ENCODE measurements around the gene CGB8. TPM values are rescaled to one million over a fixed set of nuclear protein-coding genes. Genes with fewer than 3 reads are reported as not detected.

CGB8 gene
- polyA plus RNA-seq, 1 donor (not counting 4 experiments of a cell fraction or from before 2014, with no cell fraction given), result not detected

DNA sequence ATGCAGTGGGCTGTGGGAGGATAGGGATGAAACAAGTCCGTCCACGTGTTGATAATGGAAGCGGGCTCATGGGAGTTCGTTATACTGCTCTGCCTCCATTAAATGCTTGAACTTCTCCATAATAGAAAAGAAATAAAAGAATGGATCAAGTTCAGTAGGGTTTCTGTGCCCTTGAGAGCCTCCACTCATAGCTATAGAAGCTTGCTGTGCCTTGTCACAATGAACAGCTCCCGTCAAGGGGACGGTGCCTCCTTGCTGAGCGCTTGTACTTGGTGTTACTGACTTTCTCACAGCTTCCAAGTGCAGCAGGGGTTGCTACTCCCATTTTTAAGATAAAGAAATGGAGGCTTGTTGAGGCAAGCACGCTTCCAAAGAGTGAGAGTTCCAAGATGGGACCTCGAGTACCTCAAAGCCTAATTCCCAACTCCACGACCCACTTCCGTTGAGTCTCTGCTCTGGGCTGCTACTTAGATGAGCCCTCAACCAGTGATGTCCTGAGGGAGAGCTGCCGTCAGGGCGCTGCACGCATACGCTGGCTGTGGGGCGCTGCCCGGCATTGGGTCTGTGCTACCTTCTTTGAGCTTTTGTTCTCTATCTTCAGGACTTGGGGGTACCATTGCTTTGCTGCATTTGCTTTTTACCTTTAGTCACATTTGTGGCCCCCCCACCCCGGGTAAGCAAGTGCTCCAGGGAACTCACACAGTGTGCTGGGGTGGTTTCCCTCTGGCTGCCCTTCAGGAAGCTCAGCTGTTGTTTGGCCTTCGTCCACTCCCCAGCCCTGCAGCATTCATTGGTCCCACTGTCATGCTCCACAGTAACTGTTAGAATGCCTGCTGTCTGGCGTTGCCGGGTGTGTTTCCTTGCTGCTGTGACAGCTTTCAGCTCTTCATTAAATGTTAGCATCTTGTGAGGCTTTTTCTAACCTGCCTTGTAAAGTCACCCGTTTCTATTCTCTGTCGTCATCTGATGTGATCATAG, 45.9 kb upstream of the CGB8 start:
- dilution Hi-C loops (cut with MboI; ENCODE audit: extremely low pct_ligation_motif_present, low sequenced_read_pairs), result no loop called here
- H3K27ac ChIP-seq (ENCODE audit: control insufficient read depth, insufficient read depth, low read length), result no peak overlapping the region
- peaks cover 28% of the 10 kb centered on the region for H4K20me1 ChIP-seq (ENCODE audit: control insufficient read depth, extremely low read depth, insufficient read depth, low read length)
- H3K4me1 ChIP-seq (ENCODE audit: control insufficient read depth, extremely low read depth, insufficient read depth, low read length), result no peaks in the 10 kb centered on the region
- FAIRE-seq (no peak), DNase-seq (ENCODE audit: low read depth, low spot score) (no peak)
- H3K9ac ChIP-seq (ENCODE audit: control insufficient read depth, extremely low read depth, insufficient read depth, low read length), result no peak overlapping the region
- no peak overlapping the region for H2AFZ ChIP-seq (ENCODE audit: control insufficient read depth, low read length)
- no peaks in the 10 kb centered on the region for H3K9me1 ChIP-seq (ENCODE audit: control insufficient read depth, extremely low read depth, insufficient read depth, low read length)
- no peak overlapping the region for H3K4me2 ChIP-seq (ENCODE audit: control insufficient read depth, extremely low read depth, insufficient read depth, low read depth, low read length)
- no peak for TF ChIP-seq EZH2 (IDR thresholded peaks at IDR 0.05; ENCODE audit: low read length)
- TF ChIP-seq, protein P1, sequence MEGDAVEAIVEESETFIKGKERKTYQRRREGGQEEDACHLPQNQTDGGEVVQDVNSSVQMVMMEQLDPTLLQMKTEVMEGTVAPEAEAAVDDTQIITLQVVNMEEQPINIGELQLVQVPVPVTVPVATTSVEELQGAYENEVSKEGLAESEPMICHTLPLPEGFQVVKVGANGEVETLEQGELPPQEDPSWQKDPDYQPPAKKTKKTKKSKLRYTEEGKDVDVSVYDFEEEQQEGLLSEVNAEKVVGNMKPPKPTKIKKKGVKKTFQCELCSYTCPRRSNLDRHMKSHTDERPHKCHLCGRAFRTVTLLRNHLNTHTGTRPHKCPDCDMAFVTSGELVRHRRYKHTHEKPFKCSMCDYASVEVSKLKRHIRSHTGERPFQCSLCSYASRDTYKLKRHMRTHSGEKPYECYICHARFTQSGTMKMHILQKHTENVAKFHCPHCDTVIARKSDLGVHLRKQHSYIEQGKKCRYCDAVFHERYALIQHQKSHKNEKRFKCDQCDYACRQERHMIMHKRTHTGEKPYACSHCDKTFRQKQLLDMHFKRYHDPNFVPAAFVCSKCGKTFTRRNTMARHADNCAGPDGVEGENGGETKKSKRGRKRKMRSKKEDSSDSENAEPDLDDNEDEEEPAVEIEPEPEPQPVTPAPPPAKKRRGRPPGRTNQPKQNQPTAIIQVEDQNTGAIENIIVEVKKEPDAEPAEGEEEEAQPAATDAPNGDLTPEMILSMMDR (optimal IDR thresholded peaks at IDR 0.05 in 1 of 3, IDR thresholded peaks at IDR 0.05 in 1 of 3, conservative IDR thresholded peaks at IDR 0.05 in 1 of 3; ENCODE audit: extremely low read depth in 1 of 3, insufficient read depth in 2 of 3, low read length in 3 of 3), result no peak
- peaks cover 70% of the 10 kb centered on the region for H3K79me2 ChIP-seq (ENCODE audit: control insufficient read depth, insufficient read depth, low read length)
- H3K4me3 ChIP-seq (ENCODE audit: control insufficient read depth in 2 of 3, extremely low read depth in 1 of 3, insufficient read depth in 2 of 3, low read depth in 1 of 3, low read length in 3 of 3), result no peak overlapping the region
- H3K27me3 ChIP-seq (ENCODE audit: control insufficient read depth, extremely low read depth, insufficient read depth, low read length), result no peaks in the 10 kb centered on the region
- H3K36me3 ChIP-seq (ENCODE audit: control insufficient read depth in 2 of 2, extremely low read depth in 1 of 2, insufficient read depth in 2 of 2, low read length in 2 of 2), result peaks cover 38 to 58% of the 10 kb centered on the region in 2 experiments
- no peaks in the 10 kb centered on the region for H3K9me3 ChIP-seq (ENCODE audit: control insufficient read depth, low read depth, low read length)

- Histone ChIP-seq H4K20me1 (ENCODE audit: control insufficient read depth, extremely low read depth, insufficient read depth, low read length) (peaks cover 27% of the 10 kb centered on the region), H3K4me3 (ENCODE audit: control insufficient read depth in 2 of 3, extremely low read depth in 1 of 3, insufficient read depth in 2 of 3, low read depth in 1 of 3, low read length in 3 of 3) (no peak overlapping the region), H3K9me1 (ENCODE audit: control insufficient read depth, extremely low read depth, insufficient read depth, low read length) (no peaks in the 10 kb centered on the region), H2AFZ (ENCODE audit: control insufficient read depth, low read length) (no peak overlapping the region), H3K4me2 (ENCODE audit: control insufficient read depth, extremely low read depth, insufficient read depth, low read depth, low read length) (no peak overlapping the region), H3K4me1 (ENCODE audit: control insufficient read depth, extremely low read depth, insufficient read depth, low read length) (no peaks in the 10 kb centered on the region), H3K27ac (ENCODE audit: control insufficient read depth, insufficient read depth, low read length) (no peak overlapping the region), H3K27me3 (ENCODE audit: control insufficient read depth, extremely low read depth, insufficient read depth, low read length) (no peaks in the 10 kb centered on the region), H3K79me2 (ENCODE audit: control insufficient read depth, insufficient read depth, low read length) (peaks cover 70% of the 10 kb centered on the region), H3K9ac (ENCODE audit: control insufficient read depth, extremely low read depth, insufficient read depth, low read length) (no peak overlapping the region), H3K36me3 (ENCODE audit: control insufficient read depth in 2 of 2, extremely low read depth in 1 of 2, insufficient read depth in 2 of 2, low read length in 2 of 2) (peaks cover 30 to 54% of the 10 kb centered on the region in 2 experiments), H3K9me3 (ENCODE audit: control insufficient read depth, low read depth, low read length) (no peaks in the 10 kb centered on the region)
- TF ChIP-seq EZH2 (IDR thresholded peaks at IDR 0.05; ENCODE audit: low read length), result no peak
- TF ChIP-seq, protein P1 (optimal IDR thresholded peaks at IDR 0.05 in 1 of 3, IDR thresholded peaks at IDR 0.05 in 1 of 3, conservative IDR thresholded peaks at IDR 0.05 in 1 of 3; ENCODE audit: extremely low read depth in 1 of 3, insufficient read depth in 2 of 3, low read length in 3 of 3), result no peak
- FAIRE-seq, result no peak
- DNase-seq (ENCODE audit: low read depth, low spot score), result no peak
- dilution Hi-C loops (cut with MboI; ENCODE audit: extremely low pct_ligation_motif_present, low sequenced_read_pairs), result no loop called here
These were observed 43.8 kb upstream of the CGB8 start for GRCh38 chr19:49092686-49093085.

Data from keratinocyte (primary cell).